LNCAP (cell line): Measurements from ENCODE around the gene SENP1.

Experiments used
- TF ChIP-seq, protein P1 (sequence below): fragments of 450-650 bp; IDR thresholded peaks from 2 replicates; pipeline ENCODE4 v1.5.1; 2017; ENCODE audit warnings: mild to moderate bottlenecking

Gene SENP1

DNA sequence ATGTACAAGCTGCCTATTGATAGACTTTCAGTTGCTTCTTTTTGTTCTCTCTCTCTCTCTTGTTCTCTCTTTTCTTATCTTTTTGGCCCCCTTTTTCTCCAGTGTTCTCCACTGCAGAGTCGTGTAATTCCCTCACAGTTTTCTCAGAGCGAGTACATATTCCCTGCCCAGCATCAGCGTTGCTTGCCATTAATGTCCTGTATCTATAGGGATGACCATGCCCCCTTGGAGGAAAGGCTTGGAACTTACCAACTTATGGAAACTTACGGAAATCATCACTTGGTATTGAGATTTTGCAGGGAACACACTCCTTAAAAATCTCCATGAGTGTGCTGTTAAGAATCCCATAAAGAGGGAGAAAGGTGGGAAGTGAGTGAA lies 87.3 kb downstream of the SENP1 start:
- TF ChIP-seq, protein P1, sequence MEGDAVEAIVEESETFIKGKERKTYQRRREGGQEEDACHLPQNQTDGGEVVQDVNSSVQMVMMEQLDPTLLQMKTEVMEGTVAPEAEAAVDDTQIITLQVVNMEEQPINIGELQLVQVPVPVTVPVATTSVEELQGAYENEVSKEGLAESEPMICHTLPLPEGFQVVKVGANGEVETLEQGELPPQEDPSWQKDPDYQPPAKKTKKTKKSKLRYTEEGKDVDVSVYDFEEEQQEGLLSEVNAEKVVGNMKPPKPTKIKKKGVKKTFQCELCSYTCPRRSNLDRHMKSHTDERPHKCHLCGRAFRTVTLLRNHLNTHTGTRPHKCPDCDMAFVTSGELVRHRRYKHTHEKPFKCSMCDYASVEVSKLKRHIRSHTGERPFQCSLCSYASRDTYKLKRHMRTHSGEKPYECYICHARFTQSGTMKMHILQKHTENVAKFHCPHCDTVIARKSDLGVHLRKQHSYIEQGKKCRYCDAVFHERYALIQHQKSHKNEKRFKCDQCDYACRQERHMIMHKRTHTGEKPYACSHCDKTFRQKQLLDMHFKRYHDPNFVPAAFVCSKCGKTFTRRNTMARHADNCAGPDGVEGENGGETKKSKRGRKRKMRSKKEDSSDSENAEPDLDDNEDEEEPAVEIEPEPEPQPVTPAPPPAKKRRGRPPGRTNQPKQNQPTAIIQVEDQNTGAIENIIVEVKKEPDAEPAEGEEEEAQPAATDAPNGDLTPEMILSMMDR, result no peak

DNA sequence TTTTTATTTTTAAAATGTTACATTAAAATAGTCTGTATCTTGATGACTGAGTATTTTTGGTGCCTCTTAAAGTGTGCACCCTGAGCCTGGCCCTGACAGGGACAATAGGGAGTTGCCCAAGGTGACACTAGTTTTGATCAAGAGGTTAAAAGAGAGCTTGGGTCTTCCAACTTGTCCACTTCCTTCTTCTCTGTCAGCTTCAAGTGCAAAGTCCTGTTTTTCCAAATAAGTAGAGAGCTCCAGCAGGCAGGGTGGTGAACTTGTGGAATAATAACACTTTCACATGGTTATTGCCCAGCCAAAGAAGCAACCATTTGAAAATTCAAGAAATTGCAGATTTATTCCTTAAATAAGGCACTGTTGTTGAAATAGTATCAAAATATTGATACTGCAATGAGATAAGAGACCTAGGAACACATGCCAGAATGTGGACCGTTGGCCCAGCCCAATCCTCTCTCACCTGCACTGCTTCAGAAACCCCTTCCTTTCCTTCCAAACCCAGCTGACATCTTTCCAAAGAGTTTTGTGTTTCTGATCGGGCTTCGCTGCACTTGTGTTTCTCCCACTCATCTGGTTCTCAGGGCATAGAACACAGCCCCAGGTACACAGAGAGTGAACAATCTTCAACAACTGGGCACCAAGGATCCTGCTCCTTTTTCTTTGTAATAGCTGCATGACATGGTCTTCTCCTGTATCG lies 87.8 kb downstream of the SENP1 start:
- TF ChIP-seq, protein P1, result no peak

DNA sequence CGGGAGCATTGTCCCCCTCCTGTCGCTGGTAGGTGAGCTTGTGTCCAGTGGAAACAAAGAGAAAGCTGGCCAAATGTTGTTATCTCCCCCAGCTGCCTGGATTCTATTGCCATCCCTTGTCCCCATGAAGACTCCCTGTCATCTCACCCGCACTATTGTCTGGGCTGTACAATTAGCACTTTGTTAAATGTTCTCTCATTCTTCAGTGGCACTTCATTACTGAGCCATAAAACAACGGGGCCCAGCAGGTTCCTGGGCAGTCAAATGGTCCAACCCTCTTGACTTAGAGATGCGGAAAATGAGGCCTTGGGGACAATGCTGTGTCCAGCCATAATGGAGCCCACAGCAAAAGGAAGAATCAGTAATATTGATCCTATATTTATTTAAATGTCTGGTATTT lies 88.4 kb downstream of the SENP1 start:
- TF ChIP-seq, protein P1, result no peak

DNA sequence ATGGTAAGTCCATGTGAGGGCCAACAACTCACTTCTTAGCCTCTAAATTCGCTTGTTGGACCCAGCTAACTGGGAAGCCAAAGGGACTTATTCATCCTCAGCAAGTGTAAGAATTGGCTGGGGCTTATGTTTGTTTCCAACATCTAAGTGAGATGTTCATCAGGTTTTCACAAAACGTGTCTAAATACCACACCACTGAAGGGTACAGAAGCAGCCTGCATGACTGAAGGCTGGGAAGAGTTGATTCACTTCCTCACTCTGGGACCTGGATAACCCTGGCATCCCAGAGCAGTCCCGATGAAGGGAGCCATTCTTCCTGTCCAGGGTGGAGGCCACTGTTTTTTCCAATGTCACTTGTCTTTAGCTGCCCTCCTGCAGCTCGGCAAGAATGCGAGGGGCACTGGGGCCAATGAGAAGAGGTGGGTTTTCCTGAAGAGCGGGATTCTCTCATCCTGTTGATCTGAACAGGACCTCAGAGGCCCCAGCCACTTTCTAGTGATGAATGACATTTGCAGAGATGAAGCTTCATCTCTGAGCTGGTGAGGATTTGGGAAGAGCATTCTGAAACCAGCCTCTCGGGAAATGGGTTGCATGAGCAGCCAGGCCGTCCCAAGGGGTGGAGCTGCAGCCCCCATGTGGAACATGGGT lies 89.4 kb downstream of the SENP1 start:
- TF ChIP-seq, protein P1, result no peak

DNA sequence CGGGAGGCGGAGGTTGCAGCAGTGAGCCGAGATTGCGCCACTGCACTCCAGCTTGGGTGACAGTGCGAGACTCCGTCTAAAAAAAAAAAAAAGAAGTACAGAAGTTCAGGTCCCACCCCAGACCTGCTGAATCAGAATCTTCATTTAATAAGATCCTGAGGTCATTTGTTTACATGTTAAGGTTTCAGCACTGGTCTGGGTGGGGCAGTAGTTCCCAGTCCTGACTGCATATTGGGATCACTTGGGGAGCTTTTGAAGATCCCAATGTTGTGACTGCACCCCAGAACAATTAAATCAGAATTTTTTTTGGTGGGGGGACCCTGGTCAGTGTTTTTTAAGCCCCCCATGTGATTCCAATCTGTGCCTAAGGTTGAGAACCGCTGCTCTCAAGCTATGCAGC lies 89.9 kb downstream of the SENP1 start:
- TF ChIP-seq, protein P1, result no peak

DNA sequence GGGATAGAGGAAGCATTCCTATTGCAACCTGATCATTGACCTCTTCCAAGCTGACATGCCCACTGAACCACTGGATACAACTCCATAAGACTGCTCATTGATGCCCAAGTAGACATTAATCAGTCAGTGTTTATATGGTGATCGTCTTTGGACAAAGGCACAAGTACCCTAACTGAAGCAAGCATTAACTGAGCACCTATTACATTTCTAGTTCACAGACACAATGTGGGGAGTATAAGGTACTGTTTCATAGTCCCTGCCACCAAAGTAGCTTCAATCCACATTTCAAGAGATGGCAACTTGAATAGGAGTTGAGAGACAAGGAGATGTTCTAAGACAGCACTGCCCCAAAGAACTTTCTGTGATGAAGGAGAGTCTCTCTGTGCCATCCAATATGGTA lies 90.8 kb downstream of the SENP1 start:
- TF ChIP-seq, protein P1, result no peak

DNA sequence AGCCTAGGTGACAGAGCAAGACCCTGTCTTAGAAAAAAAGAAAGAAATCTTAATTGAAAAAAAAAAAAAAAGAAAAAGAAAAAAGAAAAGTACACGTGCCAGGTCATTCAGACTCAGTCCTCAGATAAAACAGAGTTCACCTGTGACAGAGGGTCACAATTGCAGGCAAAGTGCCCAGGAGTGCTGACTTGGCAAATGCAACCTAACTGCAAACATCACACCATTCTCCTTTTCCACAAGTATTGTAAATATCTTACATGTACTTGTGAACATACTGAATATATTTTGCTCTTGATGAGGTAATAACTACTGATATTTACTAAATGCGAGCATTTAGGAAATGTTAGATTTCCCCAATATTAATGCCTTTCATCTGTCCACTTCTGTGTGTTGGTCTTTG lies 92.6 kb downstream of the SENP1 start:
- TF ChIP-seq, protein P1, result no peak
